Breast epithelium (tissue), 3 donors: ENCODE measurements around the gene TMEM209.

ENCODE experiments used
- POLR2A ChIP-seq: fragments of 450-650 bp; IDR thresholded peaks from one replicate; pipeline ENCODE4 v1.6.1; 2016; ENCODE audit warnings: antibody characterized with exemption, mild to moderate bottlenecking, moderate library complexity
- TF ChIP-seq, protein P1 (sequence below), 3 donors: fragments of 450-650 bp; IDR thresholded peaks; one replicate each; pipeline ENCODE4 v1.5.1; 2016 to 2017; ENCODE audit warnings: antibody characterized with exemption in 3 of 3, mild to moderate bottlenecking in 3 of 3, moderate library complexity in 3 of 3

DNA sequence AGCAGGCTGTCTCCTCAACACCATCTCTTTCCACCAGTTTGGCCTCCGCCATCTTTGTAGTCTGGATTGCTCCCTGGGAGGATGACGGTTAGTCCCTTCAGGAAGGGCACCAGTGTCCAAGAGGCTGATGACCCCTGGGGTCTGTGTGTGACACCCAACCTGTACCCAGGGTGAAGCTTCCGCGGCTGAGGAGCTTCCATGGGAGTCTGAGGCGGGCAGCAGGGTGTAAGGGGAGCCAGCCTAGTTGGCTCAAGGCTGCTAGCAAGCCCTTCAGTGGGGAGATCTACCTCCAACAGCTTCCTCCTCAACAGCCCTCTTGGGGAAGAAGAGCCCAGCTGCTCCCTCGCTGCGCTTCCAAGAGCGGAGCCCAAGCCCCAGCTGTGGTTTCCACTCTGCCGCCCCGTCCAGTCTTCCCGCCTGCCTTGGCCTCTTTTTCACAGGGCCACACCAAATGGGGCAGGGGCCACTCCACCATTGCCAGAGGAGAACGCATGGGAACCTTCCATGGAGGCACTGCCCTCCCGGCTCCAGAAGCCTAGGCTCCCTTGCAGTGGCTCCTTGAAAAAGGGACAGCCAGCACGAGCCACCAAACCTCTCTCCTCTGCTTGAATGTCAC, 57.4 kb downstream of the TMEM209 start:
- no peak for TF ChIP-seq POLR2A
- TF ChIP-seq, protein P1, sequence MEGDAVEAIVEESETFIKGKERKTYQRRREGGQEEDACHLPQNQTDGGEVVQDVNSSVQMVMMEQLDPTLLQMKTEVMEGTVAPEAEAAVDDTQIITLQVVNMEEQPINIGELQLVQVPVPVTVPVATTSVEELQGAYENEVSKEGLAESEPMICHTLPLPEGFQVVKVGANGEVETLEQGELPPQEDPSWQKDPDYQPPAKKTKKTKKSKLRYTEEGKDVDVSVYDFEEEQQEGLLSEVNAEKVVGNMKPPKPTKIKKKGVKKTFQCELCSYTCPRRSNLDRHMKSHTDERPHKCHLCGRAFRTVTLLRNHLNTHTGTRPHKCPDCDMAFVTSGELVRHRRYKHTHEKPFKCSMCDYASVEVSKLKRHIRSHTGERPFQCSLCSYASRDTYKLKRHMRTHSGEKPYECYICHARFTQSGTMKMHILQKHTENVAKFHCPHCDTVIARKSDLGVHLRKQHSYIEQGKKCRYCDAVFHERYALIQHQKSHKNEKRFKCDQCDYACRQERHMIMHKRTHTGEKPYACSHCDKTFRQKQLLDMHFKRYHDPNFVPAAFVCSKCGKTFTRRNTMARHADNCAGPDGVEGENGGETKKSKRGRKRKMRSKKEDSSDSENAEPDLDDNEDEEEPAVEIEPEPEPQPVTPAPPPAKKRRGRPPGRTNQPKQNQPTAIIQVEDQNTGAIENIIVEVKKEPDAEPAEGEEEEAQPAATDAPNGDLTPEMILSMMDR (IDR thresholded peaks at IDR 0.05) = no peak
